SK-N-SH treated with all-trans-retinoic acid at 6 μM for 48 hours (cell line): ENCODE results near the gene CALB2.

Source experiments
- ATAC-seq: fragments of 200-7000 bp; cut with Tn5 transposase; 3 replicates; pipeline ENCODE4 v1.9.1; 2020; ENCODE audit warnings: mild to moderate bottlenecking, moderate library complexity
- ARNTL ChIP-seq: fragments of 450-650 bp; formaldehyde crosslinking; IDR thresholded peaks from 2 replicates; pipeline ENCODE4 v1.5.0; 2020; ENCODE audit warnings: low read depth, mild to moderate bottlenecking, moderate library complexity, borderline replicate concordance
- BACH2 ChIP-seq: fragments of 250-450 bp; sonication (Bioruptor Pico); IDR thresholded peaks from 2 replicates; pipeline ENCODE4 v1.9.0; 2021; ENCODE audit warnings: mild to moderate bottlenecking, borderline replicate concordance
- CREB5 ChIP-seq: fragments of 250-450 bp; sonication (Bioruptor Pico); IDR thresholded peaks from 2 replicates; pipeline ENCODE4 v1.5.1; 2020; ENCODE audit warnings: low read depth, mild to moderate bottlenecking, moderate library complexity
- CSDC2 ChIP-seq: fragments of 250-450 bp; sonication (Bioruptor Pico); IDR thresholded peaks from 2 replicates; pipeline ENCODE4 v1.5.0; 2020; ENCODE audit warnings: mild to moderate bottlenecking, moderate library complexity
- CSRNP3 ChIP-seq: fragments of 250-450 bp; sonication (Bioruptor Pico); IDR thresholded peaks from 2 replicates; pipeline ENCODE4 v1.5.1; 2021; ENCODE audit warnings: mild to moderate bottlenecking, moderate library complexity
- ESRRG ChIP-seq: fragments of 250-450 bp; sonication (Bioruptor Pico); IDR thresholded peaks from 2 replicates; pipeline ENCODE4 v1.6.1; 2021; ENCODE audit warnings: mild to moderate bottlenecking
- GLIS3 ChIP-seq: fragments of 250-450 bp; sonication (Bioruptor Pico); IDR thresholded peaks from 2 replicates; pipeline ENCODE4 v1.5.0; 2020; ENCODE audit warnings: mild to moderate bottlenecking, moderate library complexity
- PATZ1 ChIP-seq: fragments of 250-450 bp; sonication (Bioruptor Pico); IDR thresholded peaks from 2 replicates; pipeline ENCODE4 v1.8.0; 2020; ENCODE audit warnings: mild to moderate bottlenecking, moderate library complexity, borderline replicate concordance
- POU6F1 ChIP-seq: fragments of 250-450 bp; sonication (Bioruptor Pico); IDR thresholded peaks from 2 replicates; pipeline ENCODE4 v1.8.0; 2021; ENCODE audit warnings: low read depth, mild to moderate bottlenecking, moderate library complexity, borderline replicate concordance
- PPARA ChIP-seq: fragments of 250-450 bp; sonication (Bioruptor Pico); IDR thresholded peaks from 2 replicates; pipeline ENCODE4 v1.5.0; 2020; ENCODE audit warnings: mild to moderate bottlenecking, borderline replicate concordance
- RARB ChIP-seq: fragments of 250-450 bp; sonication (Bioruptor Pico); IDR thresholded peaks from 2 replicates; pipeline ENCODE4 v1.8.0; 2021; ENCODE audit warnings: mild to moderate bottlenecking, moderate library complexity
- SNAI2 ChIP-seq: fragments of 250-450 bp; sonication (Bioruptor Pico); IDR thresholded peaks from 2 replicates; pipeline ENCODE4 v1.5.0; 2020; ENCODE audit warnings: mild to moderate bottlenecking, moderate library complexity
- TCF4 ChIP-seq: fragments of 250-450 bp; sonication (Bioruptor Pico); IDR thresholded peaks from 2 replicates; pipeline ENCODE4 v1.8.0; 2021; ENCODE audit warnings: mild to moderate bottlenecking, moderate library complexity, borderline replicate concordance
- TOX ChIP-seq: fragments of 250-450 bp; sonication (Bioruptor Pico); IDR thresholded peaks from 2 replicates; pipeline ENCODE4 v1.8.0; 2021; ENCODE audit warnings: mild to moderate bottlenecking, moderate library complexity, borderline replicate concordance
- TSHZ2 ChIP-seq: fragments of 250-450 bp; sonication (Bioruptor Pico); IDR thresholded peaks from 2 replicates; pipeline ENCODE4 v1.5.0; 2020; ENCODE audit warnings: mild to moderate bottlenecking, moderate library complexity
- ZC3H10 ChIP-seq: fragments of 250-450 bp; sonication (Bioruptor Pico); IDR thresholded peaks from 2 replicates; pipeline ENCODE4 v1.5.1; 2021; ENCODE audit warnings: mild to moderate bottlenecking, moderate library complexity
- ZFP3 ChIP-seq: fragments of 250-450 bp; sonication (Bioruptor Pico); IDR thresholded peaks from 2 replicates; pipeline ENCODE4 v1.5.0; 2020; ENCODE audit warnings: mild to moderate bottlenecking, moderate library complexity
- ZFP30 ChIP-seq: fragments of 450-650 bp; formaldehyde crosslinking; IDR thresholded peaks from 2 replicates; pipeline ENCODE4 v1.5.0; 2022; ENCODE audit warnings: mild to moderate bottlenecking, moderate library complexity
- ZNF565 ChIP-seq: fragments of 450-650 bp; formaldehyde crosslinking; conservative IDR thresholded peaks from 2 replicates; pipeline ENCODE4 v1.5.0; 2020; ENCODE audit warnings: low read depth, mild to moderate bottlenecking, moderate library complexity
- ZNF70 ChIP-seq: fragments of 450-650 bp; formaldehyde crosslinking; IDR thresholded peaks from 2 replicates; pipeline ENCODE4 v1.5.0; 2020; ENCODE audit warnings: mild to moderate bottlenecking, moderate library complexity
- ZNF8 ChIP-seq: fragments of 450-650 bp; formaldehyde crosslinking; IDR thresholded peaks from 2 replicates; pipeline ENCODE4 v1.5.0; 2020; ENCODE audit warnings: mild to moderate bottlenecking, moderate library complexity

Gene CALB2

GRCh38 chr16:71376465-71377157 lies 18.1 kb downstream of the CALB2 start:
- TF ChIP-seq POU6F1 (no peak), SNAI2 (CRISPR knock-in tag) (no peak), PPARA (CRISPR knock-in tag) (no peak), RARB (CRISPR knock-in tag) (no peak), BACH2 (CRISPR knock-in tag) (no peak), TOX (CRISPR knock-in tag) (no peak), ESRRG (CRISPR knock-in tag) (no peak), ARNTL (CRISPR knock-in tag) (no peak)
- no peak for ATAC-seq

GRCh38 chr16:71379711-71380110 lies 21.2 kb downstream of the CALB2 start:
- no peak for ATAC-seq
- no peak for TF ChIP-seq GLIS3 (CRISPR knock-in tag)
- TF ChIP-seq TOX (CRISPR knock-in tag) = no peak
- no peak for TF ChIP-seq PATZ1
- no peak for TF ChIP-seq ZNF565
- TF ChIP-seq ZC3H10 (CRISPR knock-in tag) = no peak
- no peak for TF ChIP-seq ZNF8 (CRISPR knock-in tag)
- TF ChIP-seq ZFP3 (CRISPR knock-in tag) = no peak
- no peak for TF ChIP-seq CSRNP3 (CRISPR knock-in tag)
- no peak for TF ChIP-seq BACH2 (CRISPR knock-in tag)
- no peak for TF ChIP-seq ZFP30 (CRISPR knock-in tag)
- TF ChIP-seq RARB (CRISPR knock-in tag) = no peak
- no peak for TF ChIP-seq ESRRG (CRISPR knock-in tag)
- TF ChIP-seq CREB5 (CRISPR knock-in tag) = no peak
- TF ChIP-seq CSDC2 = no peak

GRCh38 chr16:71380831-71381230 lies 22.3 kb downstream of the CALB2 start:
- ATAC-seq = no peak
- no peak for TF ChIP-seq RARB (CRISPR knock-in tag)
- TF ChIP-seq ZFP30 (CRISPR knock-in tag) = no peak
- TF ChIP-seq ZNF565 = no peak
- no peak for TF ChIP-seq CSRNP3 (CRISPR knock-in tag)
- TF ChIP-seq, all 23 proteins: peak for 0

- ATAC-seq = no peak; the same call in 2 of the 3 replicates
- no peak for TF ChIP-seq ZFP30 (CRISPR knock-in tag)
- TF ChIP-seq CSDC2 = no peak
- TF ChIP-seq TOX (CRISPR knock-in tag) = no peak
- TF ChIP-seq TSHZ2 (CRISPR knock-in tag) = no peak
- TF ChIP-seq GLIS3 (CRISPR knock-in tag) = no peak
- no peak for TF ChIP-seq CREB5 (CRISPR knock-in tag)
- no peak for TF ChIP-seq TCF4
- TF ChIP-seq RARB (CRISPR knock-in tag) = no peak
- TF ChIP-seq ZNF70 (CRISPR knock-in tag) = no peak
- no peak for TF ChIP-seq ZNF565
- TF ChIP-seq PPARA (CRISPR knock-in tag) = no peak
- no peak for TF ChIP-seq BACH2 (CRISPR knock-in tag)
These were observed 24.7 kb downstream of the CALB2 start for GRCh38 chr16:71383054-71383773.
